ENCODE results near the gene KCNC3.

KCNC3 gene

GRCh38 chr19:50334741-50335421, 5.7 kb upstream of the KCNC3 start:
- no peaks in the 10 kb centered on the region for H3F3A ChIP-seq (ENCODE audit: low read depth)
- no peak overlapping the region for H3K4me3 ChIP-seq (ENCODE audit: low read length, poor library complexity, severe bottlenecking)
- no peak overlapping the region for H3K4me2 ChIP-seq (ENCODE audit: low read depth, low read length, poor library complexity, severe bottlenecking)
- H3K79me2 ChIP-seq (ENCODE audit: insufficient read depth, low read length) = no peaks in the 10 kb centered on the region
- no peaks in the 10 kb centered on the region for H3K36me3 ChIP-seq (ENCODE audit: insufficient read depth, low read length)
- no peaks in the 10 kb centered on the region for H4K20me1 ChIP-seq (ENCODE audit: insufficient read depth, low read length, poor library complexity, severe bottlenecking)
- no peak overlapping the region for H3K9ac ChIP-seq (ENCODE audit: low read depth, low read length, poor library complexity, severe bottlenecking)
- H3K9me2 ChIP-seq (replicated peaks; ENCODE audit: low read depth, low read length) = no peaks in the 10 kb centered on the region
- TF ChIP-seq, protein P1, sequence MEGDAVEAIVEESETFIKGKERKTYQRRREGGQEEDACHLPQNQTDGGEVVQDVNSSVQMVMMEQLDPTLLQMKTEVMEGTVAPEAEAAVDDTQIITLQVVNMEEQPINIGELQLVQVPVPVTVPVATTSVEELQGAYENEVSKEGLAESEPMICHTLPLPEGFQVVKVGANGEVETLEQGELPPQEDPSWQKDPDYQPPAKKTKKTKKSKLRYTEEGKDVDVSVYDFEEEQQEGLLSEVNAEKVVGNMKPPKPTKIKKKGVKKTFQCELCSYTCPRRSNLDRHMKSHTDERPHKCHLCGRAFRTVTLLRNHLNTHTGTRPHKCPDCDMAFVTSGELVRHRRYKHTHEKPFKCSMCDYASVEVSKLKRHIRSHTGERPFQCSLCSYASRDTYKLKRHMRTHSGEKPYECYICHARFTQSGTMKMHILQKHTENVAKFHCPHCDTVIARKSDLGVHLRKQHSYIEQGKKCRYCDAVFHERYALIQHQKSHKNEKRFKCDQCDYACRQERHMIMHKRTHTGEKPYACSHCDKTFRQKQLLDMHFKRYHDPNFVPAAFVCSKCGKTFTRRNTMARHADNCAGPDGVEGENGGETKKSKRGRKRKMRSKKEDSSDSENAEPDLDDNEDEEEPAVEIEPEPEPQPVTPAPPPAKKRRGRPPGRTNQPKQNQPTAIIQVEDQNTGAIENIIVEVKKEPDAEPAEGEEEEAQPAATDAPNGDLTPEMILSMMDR (conservative IDR thresholded peaks at IDR 0.05; ENCODE audit: low read length) = no peak
- no peak for TF ChIP-seq EZH2phosphoT487 (IDR thresholded peaks at IDR 0.05; ENCODE audit: borderline replicate concordance)
- no peaks in the 10 kb centered on the region for H3K4me1 ChIP-seq (ENCODE audit: insufficient read depth, low read length, poor library complexity, severe bottlenecking)
- no peaks in the 10 kb centered on the region for H3K27me3 ChIP-seq (ENCODE audit: insufficient read depth, low read length, poor library complexity, severe bottlenecking)
- no peak overlapping the region for H2AFZ ChIP-seq (ENCODE audit: low read length)
- no peaks in the 10 kb centered on the region for H3K9me3 ChIP-seq (ENCODE audit: insufficient read depth, low read depth, low read length)

DNA sequence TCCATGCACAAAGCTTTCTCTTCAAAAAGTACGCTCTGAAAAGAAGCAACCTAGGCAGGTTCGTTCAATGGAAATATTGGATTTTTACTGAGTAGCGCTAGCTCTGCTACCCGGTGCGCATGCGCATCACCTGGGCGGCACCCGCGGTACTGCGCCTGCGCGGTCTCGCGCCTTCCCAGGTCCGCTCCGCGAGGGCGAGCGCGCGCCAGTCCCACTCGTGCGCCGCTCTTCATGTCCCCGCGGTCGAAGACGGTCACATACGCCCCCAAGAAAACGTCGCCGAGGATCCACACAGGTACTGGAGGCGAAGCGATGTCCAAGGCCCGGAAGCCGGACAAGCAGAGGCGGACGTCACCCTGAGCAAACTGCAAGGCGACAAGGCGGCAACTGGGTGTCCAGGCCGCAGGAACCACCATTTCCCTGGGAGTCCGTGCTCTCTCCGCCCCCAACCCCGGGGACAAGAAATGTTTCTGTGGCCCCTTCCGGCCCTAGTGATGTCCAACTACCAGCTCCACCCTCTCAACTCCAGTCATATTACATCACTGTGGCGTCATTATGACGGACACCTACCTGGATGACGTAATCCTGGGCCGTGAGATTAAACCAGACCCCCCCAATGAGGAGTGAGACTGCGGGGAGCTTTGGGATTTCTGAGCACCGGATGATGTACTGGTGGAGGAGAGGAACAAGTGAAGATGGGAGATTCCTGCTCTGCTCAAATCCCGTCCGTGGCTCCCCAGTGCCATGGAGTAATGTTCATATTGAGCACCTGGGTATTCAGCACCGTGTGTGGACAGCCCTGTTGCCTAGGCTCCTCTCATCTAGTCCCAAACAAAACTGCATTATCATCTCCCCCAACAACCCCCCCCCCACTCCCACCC, 4.8 kb upstream of the KCNC3 start:
- no peak overlapping the region for H3K9ac ChIP-seq (ENCODE audit: low read depth, low read length, poor library complexity, severe bottlenecking)
- H3K9me3 ChIP-seq (ENCODE audit: insufficient read depth, low read depth, low read length) = no peaks in the 10 kb centered on the region
- H3K9me2 ChIP-seq (replicated peaks; ENCODE audit: low read depth, low read length) = no peaks in the 10 kb centered on the region
- no peaks in the 10 kb centered on the region for H3F3A ChIP-seq (ENCODE audit: low read depth)
- H4K20me1 ChIP-seq (ENCODE audit: insufficient read depth, low read length, poor library complexity, severe bottlenecking) = no peaks in the 10 kb centered on the region
- no peak overlapping the region for H3K4me3 ChIP-seq (ENCODE audit: low read length, poor library complexity, severe bottlenecking)
- no peaks in the 10 kb centered on the region for H3K79me2 ChIP-seq (ENCODE audit: insufficient read depth, low read length)
- H3K27me3 ChIP-seq (ENCODE audit: insufficient read depth, low read length, poor library complexity, severe bottlenecking) = no peaks in the 10 kb centered on the region
- H3K4me2 ChIP-seq (ENCODE audit: low read depth, low read length, poor library complexity, severe bottlenecking) = no peak overlapping the region
- H2AFZ ChIP-seq (ENCODE audit: low read length) = no peak overlapping the region
- no peaks in the 10 kb centered on the region for H3K36me3 ChIP-seq (ENCODE audit: insufficient read depth, low read length)
- H3K4me1 ChIP-seq (ENCODE audit: insufficient read depth, low read length, poor library complexity, severe bottlenecking) = no peaks in the 10 kb centered on the region
- TF ChIP-seq EZH2phosphoT487 (IDR thresholded peaks at IDR 0.05; ENCODE audit: borderline replicate concordance) = no peak
- TF ChIP-seq, protein P1 (conservative IDR thresholded peaks at IDR 0.05; ENCODE audit: low read length) = no peak

GRCh38 chr19:50333235-50333736, 4.1 kb upstream of the KCNC3 start:
- H3K4me1 ChIP-seq (ENCODE audit: insufficient read depth, low read length, poor library complexity, severe bottlenecking) = no peaks in the 10 kb centered on the region
- no peak overlapping the region for H2AFZ ChIP-seq (ENCODE audit: low read length)
- no peaks in the 10 kb centered on the region for H3K9me2 ChIP-seq (replicated peaks; ENCODE audit: low read depth, low read length)
- no peaks in the 10 kb centered on the region for H3K9me3 ChIP-seq (ENCODE audit: insufficient read depth, low read depth, low read length)
- H3K27me3 ChIP-seq (ENCODE audit: insufficient read depth, low read length, poor library complexity, severe bottlenecking) = no peaks in the 10 kb centered on the region
- no peaks in the 10 kb centered on the region for H3K36me3 ChIP-seq (ENCODE audit: insufficient read depth, low read length)
- no peak overlapping the region for H3K9ac ChIP-seq (ENCODE audit: low read depth, low read length, poor library complexity, severe bottlenecking)
- no peaks in the 10 kb centered on the region for H4K20me1 ChIP-seq (ENCODE audit: insufficient read depth, low read length, poor library complexity, severe bottlenecking)
- no peak overlapping the region for H3K4me3 ChIP-seq (ENCODE audit: low read length, poor library complexity, severe bottlenecking)
- H3K4me2 ChIP-seq (ENCODE audit: low read depth, low read length, poor library complexity, severe bottlenecking) = no peak overlapping the region
- no peaks in the 10 kb centered on the region for H3K79me2 ChIP-seq (ENCODE audit: insufficient read depth, low read length)
- TF ChIP-seq, protein P1 (conservative IDR thresholded peaks at IDR 0.05; ENCODE audit: low read length) = no peak
- TF ChIP-seq EZH2phosphoT487 (IDR thresholded peaks at IDR 0.05; ENCODE audit: borderline replicate concordance) = no peak
- no peaks in the 10 kb centered on the region for H3F3A ChIP-seq (ENCODE audit: low read depth)

Measured in Loucy (cell line).